HepG2 (cell line): ENCODE measurements around the gene BACH2.

Source experiments
- BRCA1 ChIP-seq: sonication (generic); formaldehyde crosslinking; IDR thresholded peaks from 2 replicates; pipeline ENCODE4 v1.4.0; 2020; ENCODE audit warnings: missing genetic modification reagents
- SMARCE1 ChIP-seq: fragments of 450-650 bp; IDR thresholded peaks from 2 replicates; pipeline ENCODE4 v1.6.1; 2017; ENCODE audit warnings: borderline replicate concordance

DNA sequence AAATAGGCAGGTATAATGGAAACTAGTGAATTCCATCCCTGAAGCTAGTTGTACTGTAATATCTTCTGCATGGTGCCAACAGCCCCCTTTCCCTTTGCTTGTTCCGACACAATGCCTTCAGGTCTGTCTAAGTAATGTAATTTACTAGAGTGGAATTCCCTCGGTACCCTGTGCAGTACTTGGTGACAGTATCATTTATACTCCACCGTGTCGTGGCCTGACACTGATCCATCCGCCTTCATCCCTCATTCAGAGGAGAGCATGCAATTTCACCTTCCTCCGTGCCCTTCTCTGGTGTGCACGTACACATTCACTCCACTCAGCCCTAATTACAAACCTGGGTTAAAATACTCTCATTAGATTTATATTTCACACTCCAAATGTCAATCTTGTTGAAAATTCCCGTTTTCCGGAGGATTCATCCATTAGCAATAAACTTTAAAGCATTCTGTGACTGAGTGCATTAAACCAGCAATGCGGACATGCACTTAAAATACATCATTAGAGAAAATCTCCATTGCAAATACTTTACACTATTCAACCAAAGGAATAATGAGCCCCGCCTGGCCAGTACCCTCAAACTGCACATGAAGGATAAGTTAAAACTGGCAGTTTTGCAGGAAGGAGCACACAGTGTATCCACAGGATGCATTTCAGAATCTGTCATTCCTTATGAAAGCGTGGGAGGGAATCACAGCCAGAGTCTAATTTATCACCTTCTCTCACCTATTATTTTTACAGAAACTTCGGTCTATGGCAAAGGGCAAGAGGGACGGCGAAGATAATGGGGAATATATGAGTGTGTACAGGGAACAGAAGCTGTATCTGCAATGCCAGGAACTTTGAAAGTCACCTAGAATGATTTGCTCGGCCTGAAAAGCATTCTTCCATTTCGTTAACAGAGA lies 219.9 kb downstream of the BACH2 start:
- TF ChIP-seq BRCA1 (CRISPR knock-in tag): no peak
- TF ChIP-seq SMARCE1: no peak
